ENCODE measurements around the gene MAP4K3. TPM values are rescaled to one million over a fixed set of nuclear protein-coding genes. Genes with fewer than 3 reads are reported as not detected.

Gene MAP4K3
- polyA plus RNA-seq, 1 experiment: 43.5 TPM

GRCh38 chr2:39475006-39475405 is 37.9 kb upstream of the MAP4K3 start:
- Histone ChIP-seq H3K27me3 (ENCODE audit: control insufficient read depth, insufficient read depth, low read length) (no peaks in the 10 kb centered on the region), H3K27ac (ENCODE audit: low read depth, low read length) (no peak overlapping the region), H3K4me3 (ENCODE audit: low read depth, low read length) (no peak overlapping the region), H3K9me3 (ENCODE audit: control insufficient read depth, insufficient read depth, low read length) (no peaks in the 10 kb centered on the region; the same call in 1 of the 2 replicates)
- DNase-seq (ENCODE audit: low read depth, low spot score): no peak
- no peak for TF ChIP-seq CTCF (IDR thresholded peaks at IDR 0.05; ENCODE audit: low read depth, low read length)
- CTCF ChIA-PET: no interaction called here
- POLR2A ChIA-PET: no interaction called here

GRCh38 chr2:39470580-39470979 is 33.5 kb upstream of the MAP4K3 start:
- no peaks in the 10 kb centered on the region for H3K9me3 ChIP-seq (ENCODE audit: control insufficient read depth, insufficient read depth, low read length)
- H3K27ac ChIP-seq (ENCODE audit: low read depth, low read length): no peak overlapping the region
- H3K27me3 ChIP-seq (ENCODE audit: control insufficient read depth, insufficient read depth, low read length): no peaks in the 10 kb centered on the region
- ChIA-PET POLR2A (interaction anchor here (1.0 to 2.3 kb wide), 3 partner anchors 24 to 35 kb away, joined by 3 to 7 read pairs (median 3); no protein-coding TSS in a partner anchor), CTCF (interaction anchor here (1.3 kb wide), 1 partner anchor 226 kb away, joined by 5 read pairs; no protein-coding TSS in a partner anchor)
- no peak overlapping the region for H3K4me3 ChIP-seq (ENCODE audit: low read depth, low read length)
- no peak for DNase-seq (ENCODE audit: low read depth, low spot score)
- TF ChIP-seq CTCF (IDR thresholded peaks at IDR 0.05; ENCODE audit: low read depth, low read length): no peak

GRCh38 chr2:39469807-39470206 is 32.7 kb upstream of the MAP4K3 start:
- peak; percentile 38 for DNase-seq (ENCODE audit: low read depth, low spot score)
- ChIA-PET CTCF (interaction anchor here (1.3 kb wide), 1 partner anchor 227 kb away, joined by 5 read pairs; no protein-coding TSS in a partner anchor), POLR2A (interaction anchor here (0.6 to 2.3 kb wide), 6 partner anchors 9 to 39 kb away, joined by 3 to 7 read pairs (median 4); no protein-coding TSS in a partner anchor)
- no peaks in the 10 kb centered on the region for H3K9me3 ChIP-seq (ENCODE audit: control insufficient read depth, insufficient read depth, low read length)
- peak overlapping the region; percentile 21 for H3K4me3 ChIP-seq (ENCODE audit: low read depth, low read length)
- no peaks in the 10 kb centered on the region for H3K27me3 ChIP-seq (ENCODE audit: control insufficient read depth, insufficient read depth, low read length)
- peak overlapping the region; percentile 77 for H3K27ac ChIP-seq (ENCODE audit: low read depth, low read length)
- TF ChIP-seq CTCF (IDR thresholded peaks at IDR 0.05; ENCODE audit: low read depth, low read length): no peak

GRCh38 chr2:39468579-39469451 is 31.7 kb upstream of the MAP4K3 start:
- Histone ChIP-seq H3K27me3 (ENCODE audit: control insufficient read depth, insufficient read depth, low read length) (no peaks in the 10 kb centered on the region), H3K9me3 (ENCODE audit: control insufficient read depth, insufficient read depth, low read length) (no peaks in the 10 kb centered on the region), H3K27ac (ENCODE audit: low read depth, low read length) (peak overlapping the region; percentile 75), H3K4me3 (ENCODE audit: low read depth, low read length) (no peak overlapping the region)
- no peak for TF ChIP-seq CTCF (IDR thresholded peaks at IDR 0.05; ENCODE audit: low read depth, low read length)
- ChIA-PET POLR2A (interaction anchor here (0.9 to 2.3 kb wide), 6 partner anchors 10 to 57 kb away, joined by 3 to 7 read pairs (median 4); partner anchors contain the start of gene MAP4K3), CTCF (interaction anchor here (0.6 to 1.3 kb wide), 3 partner anchors 228 to 344 kb away, joined by 3 to 5 read pairs (median 3); no protein-coding TSS in a partner anchor)
- no peak for DNase-seq (ENCODE audit: low read depth, low spot score)

- no peak overlapping the region for H3K4me3 ChIP-seq (ENCODE audit: low read depth, low read length)
- POLR2A ChIA-PET: no interaction called here
- TF ChIP-seq CTCF (IDR thresholded peaks at IDR 0.05; ENCODE audit: low read depth, low read length): no peak
- no peak overlapping the region for H3K27ac ChIP-seq (ENCODE audit: low read depth, low read length)
- DNase-seq (ENCODE audit: low read depth, low spot score): no peak
- no peaks in the 10 kb centered on the region for H3K27me3 ChIP-seq (ENCODE audit: control insufficient read depth, insufficient read depth, low read length)
- CTCF ChIA-PET: no interaction called here
- H3K9me3 ChIP-seq (ENCODE audit: control insufficient read depth, insufficient read depth, low read length): no peaks in the 10 kb centered on the region
Observed at GRCh38 chr2:39466311-39466710, 29.2 kb upstream of the MAP4K3 start.

Data from AG04450 (cell line).